GM18909 (cell line): ENCODE measurements around the gene SAMD14.

Source experiments
- ATAC-seq: cut with Tn5 transposase; IDR thresholded peaks from one replicate; pipeline ENCODE4 v1.9.1; 2021; ENCODE audit warnings: mild to moderate bottlenecking; ENCODE audit not compliant: unreplicated experiment, poor library complexity

Gene SAMD14

DNA sequence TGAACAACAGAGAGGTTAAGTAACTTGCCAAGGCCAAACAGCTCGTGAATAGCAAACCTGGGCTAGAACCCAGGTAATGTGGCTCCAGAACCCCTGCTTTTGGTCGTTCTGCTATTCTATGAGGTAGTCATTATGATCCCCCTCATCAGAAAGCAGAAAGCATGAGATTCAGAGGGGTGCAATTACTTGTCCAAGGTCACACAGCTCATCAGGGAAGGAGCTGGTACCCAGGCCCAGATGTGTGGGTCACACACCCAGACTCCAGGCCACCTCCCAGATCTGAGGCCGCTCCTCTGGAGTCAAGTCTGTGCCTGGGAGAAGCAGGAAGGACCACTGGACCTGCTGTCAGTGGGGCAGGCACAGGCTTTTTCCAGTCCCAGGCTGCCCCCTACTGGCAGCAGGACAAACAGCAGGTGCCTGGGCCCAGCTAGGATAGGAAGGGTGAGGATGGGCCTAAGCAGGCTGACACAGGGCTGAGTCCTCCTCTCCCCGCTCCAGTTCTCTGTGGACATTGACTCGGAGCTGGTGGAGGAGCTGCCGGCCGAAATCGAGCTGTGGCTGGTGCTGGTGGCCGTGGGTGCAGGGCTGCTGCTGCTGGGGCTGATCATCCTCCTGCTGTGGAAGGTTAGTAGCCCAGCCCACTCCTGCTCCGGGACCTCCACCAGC lies 42.6 kb downstream of the SAMD14 start:
- no peak for ATAC-seq

DNA sequence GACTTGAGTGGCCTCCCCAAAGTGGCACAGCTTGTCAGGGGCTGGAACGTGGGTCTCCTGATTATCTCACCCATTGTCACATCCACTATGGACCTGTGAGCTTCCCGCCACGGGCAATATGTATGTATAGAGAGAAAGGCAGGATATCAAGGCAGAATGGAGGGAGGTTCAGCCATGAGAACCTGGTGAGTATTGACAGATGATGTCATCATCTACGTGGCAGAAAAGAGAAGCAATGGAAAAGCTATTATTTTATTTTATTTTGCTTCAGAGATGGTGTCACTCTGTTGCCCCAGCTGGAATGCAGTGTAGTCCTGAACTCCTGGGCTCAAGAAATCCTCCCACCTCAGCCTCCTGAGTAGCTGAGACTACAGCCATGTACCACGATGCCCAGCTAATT lies 48.2 kb downstream of the SAMD14 start:
- no peak for ATAC-seq

DNA sequence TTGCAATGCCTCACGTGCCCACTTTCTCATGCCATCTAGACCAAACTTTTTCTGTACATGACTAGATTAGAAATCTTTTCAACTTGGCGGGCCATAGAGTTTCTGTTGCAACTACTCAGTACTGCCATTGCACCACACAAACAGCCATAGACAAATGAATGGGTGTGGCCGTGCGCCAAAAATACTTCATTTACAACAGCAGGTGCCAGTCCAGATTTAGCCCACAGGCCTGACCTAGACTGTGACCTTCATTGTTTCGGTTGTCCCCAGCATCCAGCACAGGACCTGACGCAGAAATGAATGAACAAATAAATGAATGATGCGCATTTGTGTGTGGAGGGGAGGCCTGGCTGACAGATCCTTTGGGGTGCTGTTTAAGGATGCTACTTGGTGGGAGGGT lies 49.1 kb downstream of the SAMD14 start:
- no peak for ATAC-seq

DNA sequence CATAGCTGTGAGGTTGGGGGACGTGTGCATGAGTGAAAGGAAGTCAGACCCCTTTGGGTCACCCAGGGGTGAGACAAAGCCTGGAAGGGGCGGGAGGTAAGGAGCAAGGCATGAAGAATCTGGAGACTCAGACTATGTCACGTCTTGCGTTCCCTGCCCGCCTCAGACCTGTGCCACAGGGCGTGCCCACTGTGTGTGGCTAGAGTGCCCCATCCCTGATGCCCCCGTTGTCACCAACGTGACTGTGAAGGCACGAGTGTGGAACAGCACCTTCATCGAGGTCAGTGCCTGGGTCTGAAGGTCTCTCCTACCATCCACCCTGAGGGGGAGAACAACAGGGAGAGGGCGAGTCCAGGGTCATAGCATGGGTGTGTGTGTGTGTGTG lies 49.9 kb downstream of the SAMD14 start:
- ATAC-seq: no peak

DNA sequence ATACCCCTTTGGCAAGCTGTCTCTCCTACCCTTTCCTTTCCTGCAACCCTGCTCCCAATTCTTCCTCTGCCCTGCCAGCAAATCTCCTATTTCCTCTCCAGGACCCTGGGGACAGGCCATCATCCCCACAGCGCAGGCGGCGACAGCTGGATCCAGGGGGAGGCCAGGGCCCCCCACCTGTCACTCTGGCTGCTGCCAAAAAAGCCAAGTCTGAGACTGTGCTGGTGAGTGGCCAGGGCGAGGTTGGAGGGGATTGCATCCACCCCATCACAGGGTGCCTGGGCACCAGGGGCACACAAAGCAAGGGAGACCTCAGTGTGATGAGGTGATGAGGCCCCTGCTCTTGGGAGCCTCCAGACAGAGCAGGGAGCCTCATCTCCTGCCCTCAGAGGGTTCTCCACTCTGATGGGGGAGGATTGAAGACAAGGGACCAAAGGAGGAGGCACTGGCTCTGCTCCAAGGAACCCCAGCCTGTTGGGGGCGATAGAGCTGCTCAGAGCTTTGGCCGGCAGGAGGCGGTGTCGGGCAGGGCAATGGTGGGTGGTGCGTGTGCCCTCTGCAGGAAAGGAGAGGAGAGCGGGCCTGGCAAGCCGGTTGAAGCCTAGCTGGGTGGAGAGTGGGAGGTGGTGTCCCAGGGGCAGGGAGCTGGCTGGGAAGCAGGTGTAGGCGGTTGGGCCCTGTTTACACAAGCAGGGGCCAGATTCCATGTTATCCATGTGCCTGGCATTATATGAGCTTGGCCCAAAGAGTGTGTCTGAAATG lies 50.4 kb downstream of the SAMD14 start:
- ATAC-seq: no peak

DNA sequence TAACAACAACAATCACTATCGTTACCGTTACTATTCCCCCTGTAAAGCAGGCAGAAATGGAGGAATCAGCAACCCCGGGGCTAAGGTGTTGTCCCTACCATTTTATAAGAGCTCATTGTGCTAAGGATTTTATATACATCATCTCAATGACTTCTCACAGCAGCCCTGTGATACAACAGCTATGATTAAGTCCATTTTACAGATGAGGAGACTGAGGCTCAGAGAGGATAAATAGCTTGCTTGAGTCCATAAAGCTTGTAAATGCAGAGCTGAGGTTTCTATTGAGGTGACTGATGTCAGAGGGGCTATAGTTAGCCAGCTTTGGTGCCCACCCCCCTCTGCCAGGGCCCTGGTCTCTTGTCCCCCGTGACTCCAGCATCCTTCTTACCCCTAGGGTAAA lies 51.5 kb downstream of the SAMD14 start:
- ATAC-seq: no peak

DNA sequence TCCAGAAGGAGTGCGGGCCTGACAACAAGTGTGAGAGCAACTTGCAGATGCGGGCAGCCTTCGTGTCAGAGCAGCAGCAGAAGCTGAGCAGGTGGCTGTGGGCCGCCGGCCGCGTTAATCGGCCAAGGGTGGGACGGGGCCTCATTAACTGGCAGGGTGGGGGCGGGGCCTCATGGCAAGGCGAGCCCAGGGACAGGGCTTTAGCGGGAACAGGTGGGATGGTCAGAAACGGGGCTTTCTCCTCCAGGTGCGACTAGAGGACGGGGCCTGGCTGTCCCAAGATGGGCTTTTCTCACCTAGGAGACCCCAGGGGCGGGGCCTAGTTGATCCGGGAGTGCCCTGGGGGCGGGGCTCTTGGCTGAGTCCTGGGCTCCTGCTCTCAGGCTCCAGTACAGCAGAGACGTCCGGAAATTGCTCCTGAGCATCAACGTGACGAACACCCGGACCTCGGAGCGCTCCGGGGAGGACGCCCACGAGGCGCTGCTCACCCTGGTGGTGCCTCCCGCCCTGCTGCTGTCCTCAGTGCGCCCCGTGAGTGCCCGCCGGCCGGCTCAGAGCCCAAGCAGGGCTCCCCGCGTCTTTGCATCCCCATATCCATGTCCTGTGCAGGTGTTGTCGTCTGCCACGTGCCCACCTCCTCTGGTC lies 53.2 kb downstream of the SAMD14 start:
- no peak for ATAC-seq

DNA sequence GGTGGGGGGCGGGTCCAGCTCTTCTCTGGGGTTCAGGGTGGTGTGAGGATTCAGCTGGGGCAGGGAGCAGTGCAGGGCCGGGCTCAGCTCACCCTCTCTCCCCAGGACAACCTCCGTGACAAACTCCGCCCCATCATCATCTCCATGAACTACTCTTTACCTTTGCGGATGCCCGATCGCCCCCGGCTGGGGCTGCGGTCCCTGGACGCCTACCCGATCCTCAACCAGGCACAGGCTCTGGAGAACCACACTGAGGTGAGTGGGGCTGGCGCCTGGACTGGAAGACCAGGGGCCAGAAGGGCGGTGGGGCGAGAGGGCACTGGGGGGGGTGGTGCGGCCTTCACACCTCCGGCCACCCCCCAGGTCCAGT lies 53.8 kb downstream of the SAMD14 start:
- ATAC-seq: no peak

DNA sequence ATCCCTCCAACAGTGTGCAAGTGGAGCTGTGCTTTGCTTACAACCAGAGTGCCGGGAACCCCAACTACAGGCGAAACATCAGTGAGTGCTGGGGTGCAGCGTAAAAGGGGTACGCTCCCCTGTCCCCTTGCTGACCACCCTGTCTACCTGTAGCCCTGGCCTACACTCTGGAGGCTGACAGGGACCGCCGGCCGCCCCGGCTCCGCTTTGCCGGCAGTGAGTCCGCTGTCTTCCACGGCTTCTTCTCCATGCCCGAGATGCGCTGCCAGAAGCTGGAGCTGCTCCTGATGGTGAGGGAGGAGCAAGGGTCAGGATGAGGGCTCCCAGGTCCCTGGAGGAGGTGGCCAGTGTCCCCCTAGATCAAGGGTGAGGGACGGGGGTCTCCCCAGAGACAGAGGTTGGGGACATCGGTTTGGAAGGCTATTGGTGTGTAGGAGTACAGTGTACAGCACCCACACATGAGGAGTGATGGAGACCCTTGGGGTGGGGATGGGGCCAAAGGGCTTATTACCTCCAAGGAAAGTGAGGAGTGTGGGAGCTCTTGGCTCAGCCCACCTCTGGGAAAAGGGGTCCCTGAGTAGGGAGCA lies 54.4 kb downstream of the SAMD14 start:
- no peak for ATAC-seq

DNA sequence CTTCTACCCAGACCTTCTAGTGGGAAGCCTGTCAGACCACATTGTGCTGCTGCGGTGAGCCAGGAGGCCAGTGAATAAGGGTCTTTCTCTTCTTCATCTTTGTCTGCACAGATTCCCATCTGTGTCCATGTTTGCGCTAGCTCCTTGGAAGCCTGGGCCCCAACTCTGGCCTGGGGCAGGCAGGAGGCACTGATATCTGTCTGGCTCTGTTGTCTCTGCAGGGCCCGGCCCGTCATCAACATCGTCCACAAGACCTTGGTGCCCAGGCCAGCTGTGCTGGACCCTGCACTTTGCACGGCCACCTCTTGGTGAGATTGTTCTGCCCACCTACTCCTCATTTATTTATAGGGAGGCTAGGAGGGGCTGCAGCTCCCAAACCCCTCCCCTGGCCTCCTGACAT lies 55.7 kb downstream of the SAMD14 start:
- no peak for ATAC-seq

DNA sequence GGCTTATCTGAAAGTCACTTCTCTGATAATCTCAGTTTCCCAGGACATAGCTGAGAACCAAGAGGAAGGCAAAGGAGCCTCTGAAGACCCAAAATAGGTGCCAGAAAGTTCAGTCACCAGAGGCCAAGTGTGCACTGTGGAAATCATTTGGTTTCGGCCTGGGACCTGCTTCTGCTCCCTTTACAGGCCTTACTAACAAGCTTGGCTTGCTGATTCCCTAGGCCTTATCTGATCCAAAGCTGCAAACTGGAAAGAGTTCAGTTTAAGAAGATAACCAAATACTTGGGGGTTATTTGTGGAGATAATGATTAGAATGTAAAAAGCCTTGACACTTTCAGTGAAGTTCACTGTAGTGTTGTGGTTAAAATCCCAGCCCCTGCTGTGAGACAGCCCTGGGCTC lies 57.0 kb downstream of the SAMD14 start:
- ATAC-seq: no peak

DNA sequence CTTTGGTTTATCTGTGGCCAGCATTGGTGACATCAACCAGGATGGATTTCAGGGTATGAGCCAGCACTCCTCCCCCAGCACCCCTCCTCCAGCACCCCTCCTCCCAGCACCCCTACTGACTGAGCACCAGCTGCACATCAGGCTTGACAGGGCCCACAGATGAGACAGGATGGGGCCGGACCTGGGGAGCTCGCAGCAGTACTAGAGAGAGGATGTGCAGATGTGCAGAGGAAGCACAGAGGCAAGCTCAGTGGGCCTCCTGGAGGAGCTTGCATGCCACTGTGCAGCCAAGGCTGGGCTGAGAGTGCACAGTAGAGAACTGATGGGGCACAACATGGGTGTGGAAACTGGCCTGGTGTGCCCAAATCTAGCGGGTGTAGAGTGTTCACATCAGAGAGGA lies 57.8 kb downstream of the SAMD14 start:
- no peak for ATAC-seq

DNA sequence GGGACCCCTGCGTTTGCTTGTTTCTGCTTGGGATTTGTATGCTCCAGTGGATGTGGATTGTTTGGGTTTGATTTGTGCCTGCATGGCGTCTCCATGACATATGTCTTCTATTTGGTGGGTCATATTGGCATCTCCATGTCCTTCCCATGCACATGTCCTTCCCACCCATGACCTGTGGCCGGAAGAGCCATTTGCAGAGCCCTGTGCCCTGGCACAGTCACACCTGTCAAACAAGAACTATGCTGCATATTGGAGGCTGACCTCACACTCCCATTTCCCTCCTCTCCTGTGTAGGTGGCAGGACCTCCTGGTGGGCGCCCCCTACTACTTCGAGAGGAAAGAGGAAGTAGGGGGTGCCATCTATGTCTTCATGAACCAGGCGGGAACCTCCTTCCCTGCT lies 58.3 kb downstream of the SAMD14 start:
- no peak for ATAC-seq

DNA sequence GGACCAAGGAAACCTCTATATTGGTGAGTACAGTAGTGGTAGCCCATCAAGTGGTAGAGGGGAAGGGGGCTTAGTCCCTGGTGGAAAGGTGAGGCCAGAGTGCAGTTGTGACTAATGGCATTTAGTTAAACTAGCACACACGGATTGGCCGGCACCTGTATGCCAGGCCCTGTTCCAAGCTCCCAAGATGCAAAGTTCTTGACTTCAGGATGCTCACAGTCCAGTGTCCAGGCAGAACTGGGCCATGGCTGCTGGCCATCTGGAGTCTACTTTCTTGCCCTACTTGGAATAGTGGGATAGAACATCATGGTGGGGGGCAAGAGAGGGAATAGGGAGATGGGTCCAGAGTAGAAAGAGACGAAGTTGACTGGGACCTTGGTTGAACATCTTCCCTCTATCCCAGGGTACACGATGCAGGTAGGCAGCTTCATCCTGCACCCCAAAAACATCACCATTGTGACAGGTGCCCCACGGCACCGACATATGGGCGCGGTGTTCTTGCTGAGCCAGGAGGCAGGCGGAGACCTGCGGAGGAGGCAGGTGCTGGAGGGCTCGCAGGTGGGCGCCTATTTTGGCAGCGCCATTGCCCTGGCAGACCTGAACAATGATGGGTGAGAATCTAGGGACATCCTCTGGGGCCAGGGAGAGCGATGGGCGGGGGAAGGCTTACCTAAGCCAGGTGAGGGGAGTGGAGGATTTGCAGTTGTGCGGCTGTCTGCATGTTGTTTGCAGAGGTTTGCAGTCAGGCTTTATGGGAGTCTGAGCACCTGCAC lies 58.9 kb downstream of the SAMD14 start:
- ATAC-seq: no peak

DNA sequence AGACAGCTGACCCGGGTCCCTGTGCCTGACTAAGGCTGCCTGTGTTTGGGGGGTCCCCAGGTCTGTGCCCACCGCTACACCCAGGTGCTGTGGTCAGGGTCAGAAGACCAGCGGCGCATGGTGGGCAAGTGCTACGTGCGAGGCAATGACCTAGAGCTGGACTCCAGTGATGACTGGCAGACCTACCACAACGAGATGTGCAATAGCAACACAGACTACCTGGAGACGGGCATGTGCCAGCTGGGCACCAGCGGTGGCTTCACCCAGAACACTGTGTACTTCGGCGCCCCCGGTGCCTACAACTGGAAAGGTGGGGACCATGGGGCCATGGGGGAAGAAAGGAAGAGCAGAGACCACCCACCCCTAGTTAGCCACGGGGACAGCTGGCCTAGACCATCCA lies 62.0 kb downstream of the SAMD14 start:
- ATAC-seq: no peak

DNA sequence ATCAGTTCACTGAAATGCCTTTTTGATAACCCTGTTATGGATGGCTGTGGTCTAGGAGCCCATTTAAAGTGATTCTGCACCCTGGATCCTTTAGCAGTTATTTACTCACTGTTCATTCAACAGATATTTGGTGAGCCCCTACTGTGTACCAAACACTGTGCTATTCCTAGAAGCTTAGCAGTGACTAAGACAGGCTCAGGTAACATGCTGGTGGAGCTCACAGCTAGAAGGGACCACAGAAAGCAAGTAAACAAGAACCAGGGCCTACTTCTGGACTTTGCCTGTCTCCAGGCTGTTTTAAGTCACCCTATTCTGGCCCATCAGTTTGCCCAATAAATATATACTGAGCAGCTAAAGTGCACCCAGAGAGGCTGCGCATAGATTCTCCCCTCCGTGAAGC lies 63.0 kb downstream of the SAMD14 start:
- ATAC-seq: no peak

DNA sequence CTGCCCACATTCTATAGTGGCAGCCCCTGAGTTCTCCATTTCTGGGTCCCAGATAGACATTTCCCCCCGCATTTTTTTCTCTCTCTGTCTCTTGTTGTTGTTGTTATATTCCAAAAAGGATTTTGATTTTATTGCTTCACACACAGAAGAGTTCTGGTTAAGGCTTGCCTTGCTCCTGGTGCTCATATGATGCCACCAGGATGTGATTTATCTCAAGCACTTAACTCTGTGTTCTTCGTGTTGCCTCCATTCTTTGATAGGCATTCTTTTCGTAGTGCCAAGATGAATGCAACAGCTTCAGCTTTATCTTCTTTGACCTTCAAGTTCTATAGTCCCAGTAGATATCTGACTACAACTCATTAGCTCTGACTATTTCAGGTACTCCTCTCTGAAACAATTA lies 64.9 kb downstream of the SAMD14 start:
- ATAC-seq: no peak

DNA sequence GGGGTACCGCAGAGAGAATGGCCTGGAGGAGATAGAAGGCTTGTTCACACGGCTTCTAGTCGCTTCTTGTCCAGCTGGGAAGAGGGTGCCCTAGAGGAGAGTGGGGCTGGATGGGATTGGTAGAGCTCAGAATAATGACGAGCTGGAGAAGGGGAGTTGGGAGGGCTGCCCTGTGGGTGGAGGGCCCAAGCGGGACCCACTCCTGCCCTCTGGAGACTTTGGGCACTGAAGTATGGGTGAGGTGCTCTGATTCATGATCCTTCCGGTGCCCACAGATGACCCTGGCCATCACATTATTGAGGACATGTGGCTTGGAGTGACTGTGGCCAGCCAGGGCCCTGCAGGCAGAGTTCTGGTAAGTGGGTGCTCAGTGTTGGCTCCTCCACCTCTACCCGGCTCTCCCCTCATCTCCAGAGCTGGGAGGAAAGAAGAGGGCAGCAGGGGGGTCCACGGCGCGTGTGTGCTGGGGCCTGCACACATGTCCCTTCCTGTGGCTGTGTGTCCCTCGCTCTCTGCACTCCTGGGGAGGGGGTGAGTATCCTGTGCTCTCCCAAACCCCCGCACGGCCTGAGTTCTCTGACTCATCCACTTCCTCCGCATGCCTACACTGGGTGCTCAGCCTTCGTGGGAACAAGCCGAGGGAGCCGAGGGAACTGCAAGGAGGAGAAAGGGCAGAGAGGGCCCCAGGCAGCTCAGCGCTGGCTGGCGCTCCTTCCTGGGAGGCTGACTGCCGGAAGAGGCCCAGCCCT lies 65.5 kb downstream of the SAMD14 start:
- no peak for ATAC-seq

DNA sequence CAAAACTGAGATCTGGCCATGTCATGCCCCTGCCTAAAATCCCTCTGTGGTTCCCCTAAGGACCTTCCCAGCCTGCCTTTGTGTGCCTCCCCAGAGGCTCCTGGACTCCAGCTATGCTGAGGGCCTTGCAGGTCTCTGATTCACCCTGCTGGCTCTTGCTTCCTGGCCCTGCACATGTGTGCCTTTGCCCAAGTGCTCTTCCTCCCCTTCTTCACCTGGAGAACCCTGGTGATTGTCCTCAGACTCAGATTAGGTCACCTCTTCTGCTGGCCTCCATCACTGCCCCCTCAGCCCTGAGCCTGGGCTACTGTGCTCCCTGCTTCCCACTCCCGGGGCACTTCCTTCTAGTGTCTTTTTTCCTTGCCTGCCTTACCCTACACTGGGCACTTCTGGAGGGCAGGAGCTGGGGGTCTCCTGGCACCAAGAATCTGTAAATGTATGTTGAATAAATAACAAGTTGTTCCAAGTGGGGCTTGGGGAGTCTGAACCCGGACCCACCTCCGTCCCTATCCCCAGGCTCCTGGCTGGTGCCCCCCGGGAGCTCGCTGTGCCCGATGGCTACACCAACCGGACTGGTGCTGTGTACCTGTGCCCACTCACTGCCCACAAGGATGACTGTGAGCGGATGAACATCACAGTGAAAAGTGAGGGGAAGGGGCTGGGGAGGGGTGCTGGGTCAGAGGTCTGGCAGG lies 66.3 kb downstream of the SAMD14 start:
- no peak for ATAC-seq
